ENCODE data around the gene TTC7B. TPM values are rescaled to one million over a fixed set of nuclear protein-coding genes. Genes with fewer than 3 reads are reported as not detected.

The TTC7B gene
- total and polyA plus RNA-seq, 9 of the 15 experiments (the other 6 are each of a cell fraction or from before 2014, with no cell fraction given) = 2.2 to 77.2 (median 36.7) TPM

GRCh38 chr14:90643982-90644670, 172.1 kb downstream of the TTC7B start:
- Histone ChIP-seq H3K27ac (ENCODE audit: extremely low read depth, low read depth, low read length) (no peak overlapping the region), H4K20me1 (replicated peaks; ENCODE audit: control insufficient read depth, insufficient read depth, low read length) (no peaks in the 10 kb centered on the region), H3K4me3 (no peak overlapping the region), H2AFZ (ENCODE audit: low read depth, low read length) (no peak overlapping the region), H3K4me2 (ENCODE audit: insufficient read depth, low read length) (no peak overlapping the region), H3K9me1 (ENCODE audit: control insufficient read depth, insufficient read depth, low read length) (no peaks in the 10 kb centered on the region), H3K4me1 (replicated peaks in 1 of 2; ENCODE audit: control insufficient read depth in 2 of 2, insufficient read depth in 2 of 2, low read length in 2 of 2) (no peaks in the 10 kb centered on the region), H3K79me2 (ENCODE audit: control insufficient read depth, insufficient read depth, low read length) (no peaks in the 10 kb centered on the region), H3K27me3 (ENCODE audit: control insufficient read depth in 2 of 2, insufficient read depth in 2 of 2, low read length in 2 of 2) (no peaks in the 10 kb centered on the region), H3K36me3 (ENCODE audit: control insufficient read depth, insufficient read depth, low read length) (peaks cover 22% of the 10 kb centered on the region; the same call in 2 of the 3 replicates), H3K9me3 (replicated peaks; ENCODE audit: control insufficient read depth, insufficient read depth, low read depth, low read length) (no peaks in the 10 kb centered on the region), H3K9ac (ENCODE audit: insufficient read depth in 1 of 2, low read depth in 2 of 2, low read length in 2 of 2) (no peak overlapping the region)
- WGBS (ENCODE audit: insufficient coverage, low coverage, missing lambda C conversion rate) = 90% methylated on average over 2 of the region's 9 CpGs
- ATAC-seq (no peak), FAIRE-seq (no peak), DNase-seq (ENCODE audit: extremely low read depth in 1 of 4, low spot score in 3 of 4) (no peak)
- intact Hi-C loops (cut with micrococcal nuclease) = no loop called here
- no TSS peak for BruUV-seq (replicated peaks)
- ChIA-PET POLR2A (no interaction called here), CTCF (ENCODE audit: low intra/inter-chr PET ratio) (no interaction called here)
- in situ Hi-C loops (cut with MboI) = no loop called here
- no peak for TF ChIP-seq ESRRB (CRISPR knock-in tag; IDR thresholded peaks at IDR 0.05; ENCODE audit: borderline replicate concordance)
- no peak for TF ChIP-seq ARID3A (IDR thresholded peaks at IDR 0.05; ENCODE audit: borderline replicate concordance, low read depth, low read length)
- TF ChIP-seq ZNF699 (CRISPR knock-in tag; IDR thresholded peaks at IDR 0.05; ENCODE audit: insufficient replicate concordance) = no peak
- no peak for TF ChIP-seq IFI16 (CRISPR knock-in tag; IDR thresholded peaks at IDR 0.05)
- no peak for TF ChIP-seq ADNP (tag; IDR thresholded peaks at IDR 0.05)
- no peak for TF ChIP-seq FOXP4 (CRISPR knock-in tag; IDR thresholded peaks at IDR 0.05; ENCODE audit: borderline replicate concordance)
- TF ChIP-seq GATA2 (CRISPR knock-in tag; IDR thresholded peaks at IDR 0.05) = no peak
- TF ChIP-seq CBFA2T2 (conservative IDR thresholded peaks at IDR 0.05) = no peak
- TF ChIP-seq NFXL1 (CRISPR knock-in tag; IDR thresholded peaks at IDR 0.05) = no peak
- no peak for TF ChIP-seq ZSCAN29 (IDR thresholded peaks at IDR 0.05)
- TF ChIP-seq CHD1 (IDR thresholded peaks at IDR 0.05; ENCODE audit: low read length) = no peak
- no peak for TF ChIP-seq KDM4B (IDR thresholded peaks at IDR 0.05; ENCODE audit: borderline replicate concordance in 2 of 2, low read depth in 1 of 2)
- TF ChIP-seq HDAC3 (IDR thresholded peaks at IDR 0.05; ENCODE audit: borderline replicate concordance, partially characterized antibody) = no peak
- TF ChIP-seq ZBTB26 (CRISPR knock-in tag; IDR thresholded peaks at IDR 0.05) = no peak
- no peak for TF ChIP-seq PURB (CRISPR knock-in tag; IDR thresholded peaks at IDR 0.05; ENCODE audit: low read depth)
- no peak for TF ChIP-seq ZFP1 (CRISPR knock-in tag; IDR thresholded peaks at IDR 0.05)
- TF ChIP-seq TOE1 (IDR thresholded peaks at IDR 0.05; ENCODE audit: borderline replicate concordance) = no peak
- TF ChIP-seq TOE1 (CRISPR knock-in tag; IDR thresholded peaks at IDR 0.05; ENCODE audit: borderline replicate concordance, low read depth) = no peak
- no peak for TF ChIP-seq STAG1 (CRISPR knock-in tag; IDR thresholded peaks at IDR 0.05; ENCODE audit: borderline replicate concordance)

Measured in K562 (cell line).